Breast epithelium (tissue), 4 donors: Measurements from ENCODE around the gene INPP4A. TPM values are rescaled to one million over a fixed set of nuclear protein-coding genes. Genes with fewer than 3 reads are reported as not detected.

Experiments used
- DNase-seq, 2 donors: peaks; one replicate each; pipeline ENCODE4 v3.0.0-alpha.2; 2019; ENCODE audit warnings: low spot score in 2 of 2
- H3K27ac ChIP-seq, 2 donors: fragments of 200-600 bp; sonication (generic) in 1 of 2; one replicate each; pipeline ENCODE4 v1.5.1; 2016 to 2019; ENCODE audit warnings: mild to moderate bottlenecking in 1 of 2
- H3K27me3 ChIP-seq, 2 donors: fragments of 200-600 bp; sonication (generic) in 1 of 2; one replicate each; pipeline versions ENCODE4 v1.5.1 to v1.6.0; 2017 to 2019; ENCODE audit warnings: control low read depth in 1 of 2, mild to moderate bottlenecking in 1 of 2
- H3K36me3 ChIP-seq: fragments of 200-600 bp; one replicate; pipeline ENCODE4 v1.5.1; 2019
- H3K4me1 ChIP-seq, 2 donors: fragments of 200-600 bp; sonication (generic); one replicate each; pipeline ENCODE4 v1.5.1; 2016 to 2019; ENCODE audit warnings: control low read depth in 1 of 2
- H3K4me3 ChIP-seq, 3 donors: fragments of 200-600 bp; sonication (generic); 1 replicate in 2 of 3; 2 replicates in 1 of 3; pipeline ENCODE4 v1.5.1; 2016 to 2019; ENCODE audit warnings: mild to moderate bottlenecking in 3 of 3, moderate library complexity in 2 of 3
- H3K9me3 ChIP-seq, 2 donors: fragments of 200-600 bp; sonication (generic) in 1 of 2; one replicate each; pipeline ENCODE4 v1.5.1; 2016 to 2019; ENCODE audit warnings: control low read depth in 1 of 2
- CTCF ChIP-seq, 3 donors: fragments of 450-650 bp; IDR thresholded peaks; one replicate each; pipeline ENCODE4 v1.5.1; 2016 to 2017; ENCODE audit warnings: antibody characterized with exemption in 3 of 3, mild to moderate bottlenecking in 3 of 3, moderate library complexity in 3 of 3
- POLR2A ChIP-seq: fragments of 450-650 bp; IDR thresholded peaks from one replicate; pipeline ENCODE4 v1.6.1; 2016; ENCODE audit warnings: antibody characterized with exemption, mild to moderate bottlenecking, moderate library complexity
- POLR2AphosphoS5 ChIP-seq, 3 donors: sonication (generic); formaldehyde crosslinking; IDR thresholded peaks; one replicate each; pipeline ENCODE4 v1.6.1; 2017; ENCODE audit warnings: antibody characterized with exemption in 3 of 3
- intact Hi-C: fragments of 100-400 bp; cut with DNase I; formaldehyde crosslinking; loops from one replicate; pipeline ENCODE4 v1.15.1; 2023; ENCODE audit warnings: low total_unique reads
- total RNA-seq, 3 donors: library from RNA; depleted of rRNA; stranded (reverse); fragments of >200 nt; gene quantifications; one replicate each; pipeline ENCODE4 v1.1.0, GENCODE V29; 2016

The INPP4A gene
- total RNA-seq, 3 donors from 2014 or later, result 22.6 to 35.4 (median 25.8) TPM

DNA sequence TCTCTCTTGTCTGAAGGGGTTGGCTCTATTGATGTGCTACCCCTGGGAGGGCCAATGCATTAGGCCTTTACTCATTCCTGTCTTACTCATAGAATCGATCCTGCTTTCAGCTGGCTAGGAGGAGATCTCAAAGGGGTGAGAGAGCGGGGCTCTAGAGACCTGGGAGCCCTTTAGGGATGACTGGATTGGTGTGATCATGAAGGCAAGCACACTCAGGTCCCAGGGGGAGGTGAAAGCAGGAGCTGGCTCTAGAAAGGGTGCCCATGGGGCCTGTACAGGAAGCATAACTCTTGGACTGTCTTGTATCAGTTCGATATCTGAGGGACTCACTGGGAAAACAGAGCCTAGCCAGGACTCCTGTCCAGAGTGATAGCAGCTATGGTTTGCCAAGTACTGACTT, 47.8 kb downstream of the INPP4A start:
- H3K4me3 ChIP-seq, result no peak overlapping the region
- H3K27me3 ChIP-seq, result no peaks in the 10 kb centered on the region
- TF ChIP-seq CTCF (IDR thresholded peaks at IDR 0.05) (no peak), POLR2AphosphoS5 (IDR thresholded peaks at IDR 0.05) (no peak), POLR2A (no peak)
- H3K36me3 ChIP-seq, result no peaks in the 10 kb centered on the region
- H3K27ac ChIP-seq, result peak overlapping the region; percentile 72 to 82
- H3K9me3 ChIP-seq, result peaks cover 0 to 9% of the 10 kb centered on the region in 2 donors
- intact Hi-C loops, result no loop called here
- no peaks in the 10 kb centered on the region for H3K4me1 ChIP-seq
- no peak for DNase-seq

- DNase-seq, result no peak
- intact Hi-C loops, result no loop called here
- no peak for TF ChIP-seq POLR2AphosphoS5 (IDR thresholded peaks at IDR 0.05)
- no peak for TF ChIP-seq CTCF (IDR thresholded peaks at IDR 0.05)
- no peak for TF ChIP-seq POLR2A
- Histone ChIP-seq H3K36me3 (no peaks in the 10 kb centered on the region), H3K4me1 (no peaks in the 10 kb centered on the region), H3K4me3 (no peak overlapping the region), H3K27me3 (no peaks in the 10 kb centered on the region), H3K9me3 (peaks cover 0 to 10% of the 10 kb centered on the region in 2 donors), H3K27ac (no peak overlapping the region)
Measured at GRCh38 chr2:98494699-98495098, 50.0 kb downstream of the INPP4A start.

DNA sequence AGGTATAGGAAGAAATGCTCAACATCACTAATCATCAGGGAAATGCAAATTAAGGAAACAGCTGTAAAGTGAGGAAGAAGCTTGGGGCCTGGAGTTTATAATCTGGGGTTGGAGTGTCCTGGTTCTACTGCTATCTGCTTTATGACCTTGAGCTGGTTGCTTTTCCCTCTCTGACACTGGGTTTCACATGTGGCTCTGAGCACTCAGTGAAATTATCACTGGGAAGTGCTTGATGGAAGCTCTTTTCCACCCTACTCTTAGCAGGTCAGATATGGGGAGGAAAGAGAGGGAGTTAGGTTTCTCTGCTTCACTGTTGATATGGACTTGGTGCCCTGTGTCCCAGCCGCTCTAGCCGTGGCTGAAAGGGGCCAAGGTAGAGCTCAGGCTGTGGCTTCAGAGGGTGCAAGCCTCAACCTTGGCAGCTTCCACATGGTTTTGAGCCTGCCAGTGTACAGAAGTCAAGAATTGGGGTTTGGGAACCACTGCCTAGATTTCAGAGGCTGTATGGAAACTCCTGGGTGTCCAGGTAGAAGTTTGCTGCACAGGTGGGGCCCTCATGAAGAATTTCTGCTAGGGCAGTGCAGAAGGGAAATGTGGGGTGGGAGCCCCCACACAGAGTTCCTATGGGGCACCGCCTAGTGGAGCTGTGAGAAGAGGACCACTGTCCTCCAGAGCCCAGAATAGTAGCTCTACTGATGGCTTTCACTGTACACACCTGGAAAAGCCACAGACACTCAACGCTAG, 52.3 kb downstream of the INPP4A start:
- TF ChIP-seq POLR2A (no peak), POLR2AphosphoS5 (IDR thresholded peaks at IDR 0.05) (no peak), CTCF (IDR thresholded peaks at IDR 0.05) (no peak)
- Histone ChIP-seq H3K27ac (no peak overlapping the region), H3K4me3 (no peak overlapping the region), H3K27me3 (no peaks in the 10 kb centered on the region), H3K9me3 (peaks cover 0 to 10% of the 10 kb centered on the region in 2 donors), H3K4me1 (no peaks in the 10 kb centered on the region), H3K36me3 (no peaks in the 10 kb centered on the region)
- DNase-seq, result no peak
- intact Hi-C loops, result no loop called here

GRCh38 chr2:98498703-98499440, 54.2 kb downstream of the INPP4A start:
- Histone ChIP-seq H3K27ac (no peak overlapping the region), H3K4me1 (no peaks in the 10 kb centered on the region), H3K27me3 (no peaks in the 10 kb centered on the region), H3K4me3 (no peak overlapping the region), H3K36me3 (no peaks in the 10 kb centered on the region), H3K9me3 (peaks cover 0 to 10% of the 10 kb centered on the region in 2 donors)
- TF ChIP-seq CTCF (IDR thresholded peaks at IDR 0.05) (no peak), POLR2AphosphoS5 (IDR thresholded peaks at IDR 0.05) (no peak), POLR2A (no peak)
- intact Hi-C loops, result no loop called here
- no peak for DNase-seq

DNA sequence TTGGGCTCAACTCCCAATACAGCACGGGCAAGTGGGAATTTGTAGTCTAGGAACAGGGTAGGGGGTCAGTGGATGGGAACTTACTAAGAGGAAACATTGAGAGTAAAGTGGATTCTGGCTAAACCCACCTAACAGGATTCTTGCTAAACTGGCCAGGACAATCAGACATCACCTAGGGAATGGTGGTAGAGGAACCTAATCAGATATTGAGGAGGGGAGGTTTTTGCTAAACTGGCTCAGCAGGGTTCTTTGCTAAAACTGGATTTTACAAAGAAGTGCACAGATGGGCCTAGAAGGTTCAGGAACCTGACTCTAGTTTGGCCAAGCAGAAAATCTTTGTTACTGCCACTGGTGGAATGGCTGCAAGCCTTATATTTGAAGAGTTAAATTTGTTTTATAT, 55.9 kb downstream of the INPP4A start:
- no peak overlapping the region for H3K4me3 ChIP-seq
- no peak for DNase-seq
- no peaks in the 10 kb centered on the region for H3K27me3 ChIP-seq
- H3K4me1 ChIP-seq, result peaks cover 0 to 9% of the 10 kb centered on the region in 2 donors
- intact Hi-C loops, result no loop called here
- H3K27ac ChIP-seq, result no peak overlapping the region
- H3K9me3 ChIP-seq, result peaks cover 0 to 10% of the 10 kb centered on the region in 2 donors
- H3K36me3 ChIP-seq, result no peaks in the 10 kb centered on the region
- no peak for TF ChIP-seq POLR2AphosphoS5 (IDR thresholded peaks at IDR 0.05)
